ENCODE measurements around the gene KCNG1. TPM values are rescaled to one million over a fixed set of nuclear protein-coding genes. Genes with fewer than 3 reads are reported as not detected.

KCNG1 gene
- total RNA-seq, 1 donor from 2014 or later, result 2.2 TPM

GRCh38 chr20:51008718-51009117, 14.2 kb downstream of the KCNG1 start:
- no peak overlapping the region for H3K27ac Mint-ChIP-seq
- H3K4me1 Mint-ChIP-seq, result peaks cover 18% of the 10 kb centered on the region
- no peak overlapping the region for H3K27ac ChIP-seq
- H3K4me3 Mint-ChIP-seq, result no peak overlapping the region
- no peaks in the 10 kb centered on the region for H3K36me3 ChIP-seq
- peaks cover 8% of the 10 kb centered on the region for H3K4me1 ChIP-seq
- no peak overlapping the region for H3K4me2 ChIP-seq
- no peaks in the 10 kb centered on the region for H3K27me3 ChIP-seq
- no peaks in the 10 kb centered on the region for H3K9me3 ChIP-seq (ENCODE audit: low read depth)
- TF ChIP-seq EZH2 (IDR thresholded peaks at IDR 0.05) (no peak), EZH2phosphoT487 (IDR thresholded peaks at IDR 0.05) (no peak), CTCF (IDR thresholded peaks at IDR 0.05) (no peak)
- no peaks in the 10 kb centered on the region for H3K9me3 Mint-ChIP-seq
- peaks cover 8% of the 10 kb centered on the region for H3K36me3 Mint-ChIP-seq
- H4K20me1 ChIP-seq (ENCODE audit: low read depth), result no peaks in the 10 kb centered on the region
- DNase-seq (ENCODE audit: low spot score), result no peak
- H3K79me2 ChIP-seq (ENCODE audit: low read depth), result no peaks in the 10 kb centered on the region
- no peak overlapping the region for H3K4me3 ChIP-seq
- peaks cover 2% of the 10 kb centered on the region for H3F3A ChIP-seq (ENCODE audit: low read depth)
- no peak overlapping the region for H3K9ac ChIP-seq
- no peak overlapping the region for H2AFZ ChIP-seq (replicated peaks)
- H3K27me3 Mint-ChIP-seq (ENCODE audit: insufficient read depth, low read depth), result no peaks in the 10 kb centered on the region

DNA sequence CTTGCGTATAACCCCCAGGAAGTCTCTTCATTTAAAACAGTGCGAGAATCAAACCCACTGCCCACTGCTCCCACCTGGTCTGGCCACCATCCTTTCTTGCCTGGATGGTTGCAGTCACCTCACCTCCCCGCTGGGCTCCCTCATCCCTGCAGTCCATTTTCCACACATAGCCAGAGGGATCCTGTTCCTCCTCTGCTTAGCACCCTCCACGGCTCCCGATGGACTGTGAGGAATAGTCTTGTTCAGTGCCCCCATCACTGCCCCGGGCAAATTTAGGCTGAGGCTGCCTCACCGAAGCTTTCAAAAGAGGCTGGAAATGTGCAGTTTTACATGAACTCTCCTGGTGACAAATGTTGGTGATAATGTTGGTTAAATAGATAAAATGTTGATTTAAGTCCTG, 17.7 kb downstream of the KCNG1 start:
- peaks cover 34% of the 10 kb centered on the region for H3K4me1 Mint-ChIP-seq
- no peak overlapping the region for H3K4me3 Mint-ChIP-seq
- Histone ChIP-seq H3K4me1 (peaks cover 12% of the 10 kb centered on the region), H3K79me2 (ENCODE audit: low read depth) (no peaks in the 10 kb centered on the region), H3K4me3 (no peak overlapping the region), H3K4me2 (no peak overlapping the region), H3K9me3 (ENCODE audit: low read depth) (no peaks in the 10 kb centered on the region), H3K27me3 (no peaks in the 10 kb centered on the region), H3K27ac (no peak overlapping the region), H3K9ac (no peak overlapping the region), H3F3A (ENCODE audit: low read depth) (no peaks in the 10 kb centered on the region), H3K36me3 (no peaks in the 10 kb centered on the region), H4K20me1 (ENCODE audit: low read depth) (no peaks in the 10 kb centered on the region), H2AFZ (replicated peaks) (no peak overlapping the region)
- H3K27ac Mint-ChIP-seq, result peak overlapping the region; percentile 62
- H3K27me3 Mint-ChIP-seq (ENCODE audit: insufficient read depth, low read depth), result peaks cover 4% of the 10 kb centered on the region
- H3K9me3 Mint-ChIP-seq, result no peaks in the 10 kb centered on the region
- TF ChIP-seq CTCF (IDR thresholded peaks at IDR 0.05) (no peak), EZH2 (IDR thresholded peaks at IDR 0.05) (no peak), EZH2phosphoT487 (IDR thresholded peaks at IDR 0.05) (no peak)
- no peak for DNase-seq (ENCODE audit: low spot score)
- H3K36me3 Mint-ChIP-seq, result peaks cover 8% of the 10 kb centered on the region

- Histone ChIP-seq H3K4me2 (no peak overlapping the region), H3F3A (ENCODE audit: low read depth) (no peaks in the 10 kb centered on the region), H3K9me3 (ENCODE audit: low read depth) (no peaks in the 10 kb centered on the region), H3K4me3 (no peak overlapping the region), H3K27ac (no peak overlapping the region), H3K79me2 (ENCODE audit: low read depth) (no peaks in the 10 kb centered on the region), H3K27me3 (no peaks in the 10 kb centered on the region), H3K36me3 (no peaks in the 10 kb centered on the region), H3K9ac (no peak overlapping the region), H2AFZ (replicated peaks) (no peak overlapping the region), H3K4me1 (peaks cover 12% of the 10 kb centered on the region), H4K20me1 (ENCODE audit: low read depth) (no peaks in the 10 kb centered on the region)
- H3K27me3 Mint-ChIP-seq (ENCODE audit: insufficient read depth, low read depth), result peaks cover 4% of the 10 kb centered on the region
- no peak for TF ChIP-seq EZH2phosphoT487 (IDR thresholded peaks at IDR 0.05)
- H3K4me3 Mint-ChIP-seq, result no peak overlapping the region
- no peaks in the 10 kb centered on the region for H3K9me3 Mint-ChIP-seq
- peaks cover 34% of the 10 kb centered on the region for H3K4me1 Mint-ChIP-seq
- H3K36me3 Mint-ChIP-seq, result peaks cover 8% of the 10 kb centered on the region
- H3K27ac Mint-ChIP-seq, result peak overlapping the region; percentile 62
- no peak for DNase-seq (ENCODE audit: low spot score)
These were observed 18.1 kb downstream of the KCNG1 start for GRCh38 chr20:51004781-51005180.

- H3K27ac ChIP-seq, result no peak overlapping the region
- Mint-ChIP-seq H3K9me3 (no peaks in the 10 kb centered on the region), H3K4me3 (no peak overlapping the region), H3K27ac (no peak overlapping the region), H3K27me3 (ENCODE audit: insufficient read depth, low read depth) (peaks cover 5% of the 10 kb centered on the region), H3K36me3 (peaks cover 8% of the 10 kb centered on the region), H3K4me1 (peaks cover 34% of the 10 kb centered on the region)
- H3F3A ChIP-seq (ENCODE audit: low read depth), result no peaks in the 10 kb centered on the region
- H3K4me1 ChIP-seq, result peaks cover 12% of the 10 kb centered on the region
- no peaks in the 10 kb centered on the region for H3K9me3 ChIP-seq (ENCODE audit: low read depth)
- no peaks in the 10 kb centered on the region for H3K36me3 ChIP-seq
- no peaks in the 10 kb centered on the region for H3K27me3 ChIP-seq
- DNase-seq (ENCODE audit: low spot score), result no peak
- no peak overlapping the region for H3K4me3 ChIP-seq
- H4K20me1 ChIP-seq (ENCODE audit: low read depth), result no peaks in the 10 kb centered on the region
- H3K79me2 ChIP-seq (ENCODE audit: low read depth), result no peaks in the 10 kb centered on the region
- H3K4me2 ChIP-seq, result no peak overlapping the region
- TF ChIP-seq EZH2phosphoT487 (IDR thresholded peaks at IDR 0.05) (no peak), CTCF (IDR thresholded peaks at IDR 0.05) (no peak)
- no peak overlapping the region for H2AFZ ChIP-seq (replicated peaks)
- H3K9ac ChIP-seq, result no peak overlapping the region
These were observed 18.6 kb downstream of the KCNG1 start for GRCh38 chr20:51004305-51004727.
